Measurements from ENCODE around the gene EFCAB8. TPM values are rescaled to one million over a fixed set of nuclear protein-coding genes. Genes with fewer than 3 reads are reported as not detected.

EFCAB8 gene
- total and polyA plus RNA-seq, 2 experiments from 2014 or later, result 0.53 TPM; not detected in 1

- WGBS (ENCODE audit: low lambda C conversion rate, missing lambda C conversion rate), result 97% methylated on average over 5 of the region's 5 CpGs
- no peaks in the 10 kb centered on the region for H3K27me3 ChIP-seq
- no peak overlapping the region for H2AFZ ChIP-seq
- H3K79me2 ChIP-seq, result peaks cover 34% of the 10 kb centered on the region
- H4K20me1 ChIP-seq (ENCODE audit: insufficient read depth, poor library complexity, severe bottlenecking), result peaks cover 36% of the 10 kb centered on the region
- no peak for TF ChIP-seq EZH2phosphoT487 (IDR thresholded peaks at IDR 0.05; ENCODE audit: low read depth, severe bottlenecking, unreplicated experiment)
- TF ChIP-seq CTCF (IDR thresholded peaks at IDR 0.05; ENCODE audit: poor library complexity), result no peak
- TF ChIP-seq EZH2 (IDR thresholded peaks at IDR 0.05; ENCODE audit: borderline replicate concordance), result no peak
- H3K9me2 ChIP-seq (replicated peaks; ENCODE audit: insufficient read depth), result no peaks in the 10 kb centered on the region
- no peak overlapping the region for H3K4me2 ChIP-seq
- H3K36me3 ChIP-seq (replicated peaks; ENCODE audit: insufficient read depth, low read depth), result no peaks in the 10 kb centered on the region
- DNase-seq (ENCODE audit: low spot score), result no peak
- H3K9me3 ChIP-seq (ENCODE audit: low read depth), result no peaks in the 10 kb centered on the region
- no peak overlapping the region for H3K4me3 ChIP-seq
- peaks cover 6% of the 10 kb centered on the region for H3K4me1 ChIP-seq (ENCODE audit: insufficient read depth)
- H3K27ac ChIP-seq, result no peak overlapping the region
Observed at GRCh38 chr20:32846852-32847251, 11.9 kb upstream of the EFCAB8 start.

GRCh38 chr20:32847964-32848363 lies 10.8 kb upstream of the EFCAB8 start:
- H3K27ac ChIP-seq, result no peak overlapping the region
- no peaks in the 10 kb centered on the region for H3K36me3 ChIP-seq (replicated peaks; ENCODE audit: insufficient read depth, low read depth)
- no peaks in the 10 kb centered on the region for H3K27me3 ChIP-seq
- no peak overlapping the region for H2AFZ ChIP-seq
- peaks cover 36% of the 10 kb centered on the region for H4K20me1 ChIP-seq (ENCODE audit: insufficient read depth, poor library complexity, severe bottlenecking)
- H3K4me2 ChIP-seq, result no peak overlapping the region
- peaks cover 23% of the 10 kb centered on the region for H3K79me2 ChIP-seq
- 87% methylated on average over 5 of the region's 5 CpGs for WGBS (ENCODE audit: low lambda C conversion rate, missing lambda C conversion rate)
- peaks cover 6% of the 10 kb centered on the region for H3K4me1 ChIP-seq (ENCODE audit: insufficient read depth)
- no peak overlapping the region for H3K4me3 ChIP-seq
- no peaks in the 10 kb centered on the region for H3K9me3 ChIP-seq (ENCODE audit: low read depth)
- TF ChIP-seq EZH2 (IDR thresholded peaks at IDR 0.05; ENCODE audit: borderline replicate concordance) (no peak), CTCF (IDR thresholded peaks at IDR 0.05; ENCODE audit: poor library complexity) (no peak)
- no peaks in the 10 kb centered on the region for H3K9me2 ChIP-seq (replicated peaks; ENCODE audit: insufficient read depth)
- DNase-seq (ENCODE audit: low spot score), result no peak

- TF ChIP-seq CTCF (IDR thresholded peaks at IDR 0.05; ENCODE audit: poor library complexity), result no peak
- TF ChIP-seq EZH2 (IDR thresholded peaks at IDR 0.05; ENCODE audit: borderline replicate concordance), result no peak
- TF ChIP-seq EZH2phosphoT487 (IDR thresholded peaks at IDR 0.05; ENCODE audit: low read depth, severe bottlenecking, unreplicated experiment), result no peak
- no peak for DNase-seq (ENCODE audit: low spot score)
- 92% methylated on average over 6 of the region's 6 CpGs for WGBS (ENCODE audit: low lambda C conversion rate, missing lambda C conversion rate)
- H3K4me2 ChIP-seq, result no peak overlapping the region
- H4K20me1 ChIP-seq (ENCODE audit: insufficient read depth, poor library complexity, severe bottlenecking), result peaks cover 32% of the 10 kb centered on the region
- peaks cover 15% of the 10 kb centered on the region for H3K79me2 ChIP-seq
- H3K4me3 ChIP-seq, result no peak overlapping the region
- H3K27ac ChIP-seq, result no peak overlapping the region
- H2AFZ ChIP-seq, result no peak overlapping the region
- no peaks in the 10 kb centered on the region for H3K36me3 ChIP-seq (replicated peaks; ENCODE audit: insufficient read depth, low read depth)
- no peaks in the 10 kb centered on the region for H3K9me3 ChIP-seq (ENCODE audit: low read depth)
- no peaks in the 10 kb centered on the region for H3K9me2 ChIP-seq (replicated peaks; ENCODE audit: insufficient read depth)
- peaks cover 6% of the 10 kb centered on the region for H3K4me1 ChIP-seq (ENCODE audit: insufficient read depth)
- H3K27me3 ChIP-seq, result no peaks in the 10 kb centered on the region
Observed at GRCh38 chr20:32848846-32849245, 9.9 kb upstream of the EFCAB8 start.

- H3K4me2 ChIP-seq, result no peak overlapping the region
- H3K4me1 ChIP-seq (ENCODE audit: insufficient read depth), result peaks cover 6% of the 10 kb centered on the region
- H4K20me1 ChIP-seq (ENCODE audit: insufficient read depth, poor library complexity, severe bottlenecking), result peaks cover 26% of the 10 kb centered on the region
- no peaks in the 10 kb centered on the region for H3K27me3 ChIP-seq
- H3K36me3 ChIP-seq (replicated peaks; ENCODE audit: insufficient read depth, low read depth), result no peaks in the 10 kb centered on the region
- WGBS (ENCODE audit: low lambda C conversion rate, missing lambda C conversion rate), result 94% methylated on average over 6 of the region's 6 CpGs
- peaks cover 9% of the 10 kb centered on the region for H3K79me2 ChIP-seq
- no peaks in the 10 kb centered on the region for H3K9me2 ChIP-seq (replicated peaks; ENCODE audit: insufficient read depth)
- no peak overlapping the region for H3K4me3 ChIP-seq
- no peaks in the 10 kb centered on the region for H3K9me3 ChIP-seq (ENCODE audit: low read depth)
- no peak overlapping the region for H3K27ac ChIP-seq
- DNase-seq (ENCODE audit: low spot score), result no peak
- TF ChIP-seq CTCF (IDR thresholded peaks at IDR 0.05; ENCODE audit: poor library complexity) (no peak), EZH2 (IDR thresholded peaks at IDR 0.05; ENCODE audit: borderline replicate concordance) (no peak), EZH2phosphoT487 (IDR thresholded peaks at IDR 0.05; ENCODE audit: low read depth, severe bottlenecking, unreplicated experiment) (no peak)
- no peak overlapping the region for H2AFZ ChIP-seq
Observed at GRCh38 chr20:32849577-32849976, 9.1 kb upstream of the EFCAB8 start.
